Esophagus muscularis mucosa (tissue), 4 donors: ENCODE data around the gene GTF3C5. TPM values are rescaled to one million over a fixed set of nuclear protein-coding genes. Genes with fewer than 3 reads are reported as not detected.
"Not testable (repeated sequence)": the region's sequence is repeated elsewhere in the genome, so short reads cannot be mapped to it uniquely, and the experiment has no call there.

Experiments used
- DNase-seq: peaks from one replicate; pipeline ENCODE4 v3.0.0-alpha.2; 2017; ENCODE audit errors: extremely low spot score
- H3K27ac ChIP-seq, 4 donors: fragments of 200-600 bp; sonication (generic); replicated peaks in 1 of 4; 1 replicate in 3 of 4; 2 replicates in 1 of 4; pipeline ENCODE4 v1.5.1; 2016 to 2019; ENCODE audit warnings: mild to moderate bottlenecking in 1 of 4
- H3K27me3 ChIP-seq, 4 donors: fragments of 200-600 bp; sonication (generic); one replicate each; pipeline versions ENCODE4 v1.5.1 to v1.6.0; 2016 to 2019
- H3K36me3 ChIP-seq, 4 donors: fragments of 200-600 bp; sonication (generic); one replicate each; pipeline ENCODE4 v1.5.1; 2016 to 2019
- H3K4me1 ChIP-seq, 4 donors: fragments of 200-600 bp; sonication (generic); one replicate each; pipeline ENCODE4 v1.5.1; 2016 to 2019
- H3K4me3 ChIP-seq, 4 donors: fragments of 200-600 bp; sonication (generic); 1 replicate in 2 of 4; 2 replicates in 2 of 4; pipeline ENCODE4 v1.5.1; 2016 to 2019; ENCODE audit warnings: mild to moderate bottlenecking in 4 of 4, moderate library complexity in 1 of 4
- H3K9me3 ChIP-seq, 4 donors: fragments of 200-600 bp; sonication (generic); 1 replicate in 3 of 4; 2 replicates in 1 of 4; pipeline ENCODE4 v1.5.1; 2016 to 2019
- CTCF ChIP-seq, 3 experiments: fragments of 200-600 bp in 2 of 3; fragments of 450-650 bp in 1 of 3; sonication (generic) in 2 of 3; IDR thresholded peaks; one replicate each; pipeline ENCODE4 v1.5.1; 2017 to 2019; ENCODE audit warnings: antibody characterized with exemption in 3 of 3, mild to moderate bottlenecking in 2 of 3, moderate library complexity in 1 of 3
- EP300 ChIP-seq: sonication (generic); formaldehyde crosslinking; IDR thresholded peaks from one replicate; pipeline ENCODE4 v1.6.1; 2017; ENCODE audit warnings: antibody characterized with exemption
- POLR2A ChIP-seq: fragments of 450-650 bp; IDR thresholded peaks from one replicate; pipeline ENCODE4 v1.6.1; 2017; ENCODE audit warnings: antibody characterized with exemption, moderate library complexity, mild to moderate bottlenecking, low read depth
- POLR2AphosphoS5 ChIP-seq, 2 donors: sonication (generic); formaldehyde crosslinking; IDR thresholded peaks; one replicate each; pipeline ENCODE4 v1.6.1; 2017; ENCODE audit warnings: antibody characterized with exemption in 2 of 2
- WGBS: methylation state at CpG from one replicate; pipeline ENCODE4 v1.1.5; 2018; 5-methylcytosine and 5-hydroxymethylcytosine counted together
- intact Hi-C: fragments of 100-400 bp; cut with DNase I; formaldehyde crosslinking; loops from one replicate; pipeline ENCODE4 v1.15.1; 2023
- total RNA-seq, 4 donors: library from RNA; depleted of rRNA; stranded (reverse); fragments of >200 nt; gene quantifications; one replicate each; pipeline versions ENCODE4 v1.1.0 to v1.2.1, GENCODE V29; 2016

The GTF3C5 gene
- total RNA-seq, 4 donors from 2014 or later, result 38.9 to 58.1 (median 42.4) TPM

- no peak overlapping the region for H3K27ac ChIP-seq
- H3K36me3 ChIP-seq, result no peaks in the 10 kb centered on the region
- intact Hi-C loops, result no loop called here
- no peak overlapping the region for H3K4me3 ChIP-seq
- H3K9me3 ChIP-seq, result no peaks in the 10 kb centered on the region
- H3K27me3 ChIP-seq, result peaks cover 0 to 90% (median 15%) of the 10 kb centered on the region in 4 donors
- DNase-seq, result no peak
- H3K4me1 ChIP-seq, result no peaks in the 10 kb centered on the region
- 76% methylated on average over 7 of the region's 8 CpGs for WGBS
- TF ChIP-seq POLR2A, result no peak
- no peak for TF ChIP-seq CTCF (IDR thresholded peaks at IDR 0.05)
- TF ChIP-seq POLR2AphosphoS5 (IDR thresholded peaks at IDR 0.05), result no peak
- TF ChIP-seq EP300, result no peak
Measured at GRCh38 chr9:132995879-132996278, 34.9 kb upstream of the GTF3C5 start.

GRCh38 chr9:132996526-132996925, 34.3 kb upstream of the GTF3C5 start:
- Histone ChIP-seq H3K9me3 (no peaks in the 10 kb centered on the region), H3K4me3 (no peak overlapping the region), H3K27me3 (peaks cover 0 to 88% (median 12%) of the 10 kb centered on the region in 4 donors), H3K27ac (no peak overlapping the region), H3K36me3 (no peaks in the 10 kb centered on the region), H3K4me1 (no peaks in the 10 kb centered on the region)
- intact Hi-C loops, result no loop called here
- WGBS, result 74% methylated on average over 9 of the region's 13 CpGs
- no peak for DNase-seq
- no peak for TF ChIP-seq POLR2A
- TF ChIP-seq EP300, result no peak
- TF ChIP-seq CTCF (IDR thresholded peaks at IDR 0.05), result no peak
- TF ChIP-seq POLR2AphosphoS5 (IDR thresholded peaks at IDR 0.05), result no peak

GRCh38 chr9:132997591-132997990, 33.2 kb upstream of the GTF3C5 start:
- H3K36me3 ChIP-seq, result no peaks in the 10 kb centered on the region
- H3K9me3 ChIP-seq, result no peaks in the 10 kb centered on the region
- no peak overlapping the region for H3K4me3 ChIP-seq
- 66% methylated on average over 4 of the region's 4 CpGs for WGBS
- H3K4me1 ChIP-seq, result no peaks in the 10 kb centered on the region
- peaks cover 0 to 88% (median 8%) of the 10 kb centered on the region in 4 donors for H3K27me3 ChIP-seq
- no peak for TF ChIP-seq POLR2AphosphoS5 (IDR thresholded peaks at IDR 0.05)
- no peak for TF ChIP-seq EP300
- no peak for TF ChIP-seq POLR2A
- TF ChIP-seq CTCF (IDR thresholded peaks at IDR 0.05), result no peak
- intact Hi-C loops, result no loop called here
- H3K27ac ChIP-seq, result no peak overlapping the region
- DNase-seq, result no peak

- H3K4me3 ChIP-seq, H3K27ac ChIP-seq, H3K4me1 ChIP-seq, H3K36me3 ChIP-seq, DNase-seq, H3K9me3 ChIP-seq, intact Hi-C loops: not testable (repeated sequence)
- H3K27me3 ChIP-seq, result peaks cover 0 to 88% (median 6%) of the 10 kb centered on the region in 4 donors
- 82% methylated on average over 4 of the region's 4 CpGs for WGBS
Measured at GRCh38 chr9:132998221-132998620, 32.6 kb upstream of the GTF3C5 start.

- Histone ChIP-seq H3K27me3 (peaks cover 0 to 88% (median 2%) of the 10 kb centered on the region in 4 donors), H3K4me3 (no peak overlapping the region), H3K27ac (no peak overlapping the region), H3K36me3 (no peaks in the 10 kb centered on the region), H3K9me3 (no peaks in the 10 kb centered on the region), H3K4me1 (no peaks in the 10 kb centered on the region)
- DNase-seq, result no peak
- intact Hi-C loops, result no loop called here
- WGBS, result 66% methylated on average over 15 of the region's 18 CpGs
- no peak for TF ChIP-seq POLR2AphosphoS5 (IDR thresholded peaks at IDR 0.05)
- no peak for TF ChIP-seq CTCF (IDR thresholded peaks at IDR 0.05)
- TF ChIP-seq POLR2A, result no peak
- TF ChIP-seq EP300, result no peak
Measured at GRCh38 chr9:132998831-132999635, 31.8 kb upstream of the GTF3C5 start.
